GM21528 (cell line): ENCODE results near the gene PPM1D.
A peak's percentile ranks its signal among the peaks of the same experiment; 100 is the strongest.
"Not testable (repeated sequence)": the region's sequence is repeated elsewhere in the genome, so short reads cannot be mapped to it uniquely, and the experiment has no call there.

Experiments used
- ATAC-seq: cut with Tn5 transposase; IDR thresholded peaks from one replicate; pipeline ENCODE4 v1.9.1; 2021; ENCODE audit warnings: mild to moderate bottlenecking, moderate library complexity; ENCODE audit not compliant: unreplicated experiment, low FRiP score

PPM1D gene

GRCh38 chr17:60599620-60600489 lies at the start of gene PPM1D:
PPM1D (plus strand) TSS chr17:60600193; CDS start chr17:60600415, 222 bp downstream.
- peak; percentile 90 for ATAC-seq

DNA sequence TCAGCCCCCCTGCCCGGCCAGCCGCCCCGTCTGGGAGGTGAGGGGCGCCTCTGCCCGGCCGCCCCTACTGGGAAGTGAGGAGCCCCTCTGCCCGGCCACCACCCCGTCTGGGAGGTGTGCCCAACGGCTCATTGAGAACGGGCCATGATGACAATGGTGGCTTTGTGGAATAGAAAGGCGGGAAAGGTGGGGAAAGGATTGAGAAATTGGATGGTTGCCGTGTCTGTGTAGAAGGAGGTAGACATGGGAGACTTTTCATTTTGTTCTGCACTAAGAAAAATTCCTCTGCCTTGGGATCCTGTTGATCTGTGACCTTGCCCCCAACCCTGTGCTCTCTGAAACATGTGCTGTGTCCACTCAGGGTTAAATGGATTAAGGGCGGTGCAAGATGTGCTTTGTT lies 47.7 kb upstream of the PPM1D start:
- not testable (repeated sequence) for ATAC-seq

DNA sequence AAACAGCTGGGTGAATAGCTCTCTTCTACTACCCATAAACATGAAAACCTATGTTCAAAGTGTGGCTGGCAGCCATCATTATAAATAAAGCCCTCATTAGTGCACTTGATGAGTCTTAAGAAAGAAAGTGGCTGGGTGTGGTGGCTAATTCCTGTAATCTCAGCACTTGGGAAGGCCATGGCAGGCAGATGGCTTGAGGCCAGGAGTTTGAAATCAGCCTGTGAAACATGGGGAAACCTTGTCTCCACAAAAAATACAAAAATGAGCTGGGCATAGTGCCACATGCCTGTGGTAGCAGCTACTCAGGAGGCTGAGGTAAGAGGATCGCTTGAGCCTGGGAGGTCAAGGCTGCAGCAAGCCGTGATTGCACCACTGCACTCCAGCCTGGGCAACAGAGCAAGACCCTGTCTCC lies 45.6 kb upstream of the PPM1D start:
- ATAC-seq = no peak

GRCh38 chr17:60555786-60556185 lies 44.2 kb upstream of the PPM1D start:
- ATAC-seq = no peak

- no peak for ATAC-seq
Observed at GRCh38 chr17:60557805-60558204, 42.2 kb upstream of the PPM1D start.

GRCh38 chr17:60559659-60559994 lies 40.4 kb upstream of the PPM1D start:
- ATAC-seq = no peak

GRCh38 chr17:60559995-60560859 lies 39.8 kb upstream of the PPM1D start:
- no peak for ATAC-seq

DNA sequence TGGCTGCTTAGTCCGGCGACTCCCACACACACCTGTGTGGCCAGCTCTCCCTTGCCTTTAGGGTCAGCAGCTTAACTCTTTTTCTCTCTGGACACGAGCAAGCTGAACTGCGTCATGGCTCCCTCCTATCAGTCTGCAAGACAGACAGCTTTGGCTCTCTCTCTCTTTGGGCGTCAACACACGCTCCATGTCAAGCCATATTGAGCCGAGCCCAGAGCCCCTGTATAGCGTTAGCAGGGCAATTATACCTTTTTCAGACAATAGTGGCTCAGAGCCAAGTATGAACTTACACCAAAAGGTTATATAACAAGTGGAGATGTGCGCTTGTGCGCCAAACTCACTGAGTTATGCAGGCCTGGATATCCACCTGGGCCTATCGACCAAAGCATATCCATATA lies 39.1 kb upstream of the PPM1D start:
- no peak for ATAC-seq

DNA sequence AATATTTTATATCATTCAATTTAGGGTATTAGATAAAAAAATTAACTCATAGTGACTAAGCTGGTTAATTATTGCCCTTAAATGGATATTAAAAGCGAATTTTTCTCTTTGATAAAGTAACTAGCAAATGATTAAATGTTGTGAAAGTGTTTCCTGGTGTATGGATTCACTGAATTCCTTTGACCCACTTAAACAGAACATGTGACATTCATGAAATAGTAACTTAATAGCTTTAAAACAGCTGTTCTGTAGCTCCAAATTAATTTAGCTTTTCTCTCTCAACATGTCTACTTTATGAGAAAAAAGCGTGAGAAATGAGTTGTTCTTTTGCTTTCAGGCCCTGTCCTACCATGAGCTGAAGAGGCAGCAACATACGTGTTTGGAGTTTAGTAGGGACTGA lies 37.6 kb upstream of the PPM1D start:
- ATAC-seq = no peak

DNA sequence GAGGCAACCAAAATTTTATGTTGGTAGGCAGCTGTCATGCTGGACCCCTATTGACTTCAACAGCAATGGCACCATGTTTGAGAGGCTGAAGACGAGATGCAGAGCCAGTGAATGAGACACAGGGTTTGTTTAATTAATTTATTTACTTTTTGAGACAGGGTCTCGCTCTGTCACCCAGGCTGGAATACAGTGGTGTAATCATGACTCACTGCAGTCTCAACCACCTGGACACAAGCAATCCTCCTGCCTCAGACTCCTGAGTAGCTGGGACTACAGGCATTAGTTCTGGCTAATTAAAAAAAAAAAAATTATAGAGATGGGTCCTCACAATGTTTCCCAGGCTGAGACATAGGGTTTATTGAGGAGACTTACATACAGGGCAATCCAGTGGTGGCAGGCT lies 36.2 kb upstream of the PPM1D start:
- no peak for ATAC-seq

DNA sequence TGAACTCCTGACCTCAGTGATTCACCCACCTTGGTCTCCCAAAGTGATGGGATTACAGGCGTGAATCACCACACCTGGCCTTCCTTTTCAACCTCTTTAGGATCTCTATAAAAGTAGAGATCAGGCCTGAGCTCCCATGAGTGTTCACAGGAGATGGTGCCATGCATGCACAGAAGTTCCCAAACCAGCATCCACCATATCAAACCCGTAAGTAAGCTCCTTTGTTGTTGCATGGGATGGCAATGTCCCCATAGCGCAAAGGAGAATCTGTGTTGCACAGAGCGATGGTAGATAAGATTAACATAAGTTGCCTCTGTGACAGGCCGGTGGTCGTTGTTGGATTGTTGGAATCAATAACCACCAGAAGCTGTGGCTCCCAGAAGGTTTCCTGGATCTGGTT lies 34.8 kb upstream of the PPM1D start:
- ATAC-seq = no peak

DNA sequence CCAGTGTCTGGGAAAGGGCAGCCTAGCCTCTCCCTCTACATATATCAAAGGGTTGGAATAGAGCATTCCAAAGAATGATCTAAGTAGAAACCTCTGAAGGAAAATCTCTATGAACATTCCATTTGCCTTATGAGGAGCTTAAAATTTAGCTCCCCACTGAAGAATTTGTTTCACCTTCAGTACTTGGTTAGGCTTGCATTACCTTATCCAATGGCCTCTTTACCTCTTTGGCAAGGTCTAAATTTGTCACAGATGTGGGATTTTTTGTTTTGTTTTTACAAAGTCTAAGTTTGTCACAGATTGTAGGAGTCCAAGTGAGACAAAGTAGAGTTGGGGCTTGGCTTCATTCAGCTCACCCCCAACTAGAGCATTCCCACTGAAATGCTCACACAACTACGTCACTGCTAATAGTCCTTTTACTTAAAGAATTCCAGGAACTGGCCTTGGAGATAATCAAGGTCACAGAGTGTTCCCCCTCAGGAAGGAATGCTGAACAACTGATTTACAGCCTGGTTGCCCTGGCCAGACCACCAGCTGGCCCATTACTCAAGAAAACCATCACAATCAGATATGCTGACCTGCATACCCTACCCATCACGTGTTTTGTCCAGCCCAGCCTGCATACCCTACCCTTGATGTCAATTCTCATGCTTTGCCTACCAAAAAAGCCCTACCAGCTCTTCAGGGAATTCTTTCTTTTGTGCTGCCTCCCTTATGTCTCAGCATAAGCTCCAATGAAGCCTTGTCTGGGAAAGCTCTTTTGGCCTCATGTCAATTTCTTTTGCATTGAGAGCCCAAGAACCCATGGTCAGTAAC lies 26.5 kb upstream of the PPM1D start:
- no peak for ATAC-seq

GRCh38 chr17:60577147-60577915 lies 22.7 kb upstream of the PPM1D start:
- peak; percentile 68 for ATAC-seq

GRCh38 chr17:60579090-60579489 lies 20.9 kb upstream of the PPM1D start:
- no peak for ATAC-seq

DNA sequence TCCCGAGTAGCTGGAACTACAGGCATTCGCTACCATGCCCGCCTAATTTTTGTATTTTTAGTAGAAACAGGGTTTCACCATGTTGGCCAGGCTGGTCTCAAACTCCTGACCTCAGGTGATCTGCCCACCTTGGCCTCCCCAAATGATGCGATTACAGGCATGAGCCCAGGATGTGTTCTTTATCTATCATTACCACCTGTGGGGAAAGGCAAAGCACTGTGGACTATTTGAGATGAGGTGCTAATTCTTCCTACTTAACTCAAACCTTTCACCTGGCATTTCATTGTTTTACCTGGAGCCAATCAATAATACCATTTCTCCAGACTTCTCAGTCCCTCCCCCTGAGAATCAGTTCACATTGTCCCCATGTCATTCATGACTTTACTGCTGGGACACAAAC lies 20.4 kb upstream of the PPM1D start:
- ATAC-seq = no peak

DNA sequence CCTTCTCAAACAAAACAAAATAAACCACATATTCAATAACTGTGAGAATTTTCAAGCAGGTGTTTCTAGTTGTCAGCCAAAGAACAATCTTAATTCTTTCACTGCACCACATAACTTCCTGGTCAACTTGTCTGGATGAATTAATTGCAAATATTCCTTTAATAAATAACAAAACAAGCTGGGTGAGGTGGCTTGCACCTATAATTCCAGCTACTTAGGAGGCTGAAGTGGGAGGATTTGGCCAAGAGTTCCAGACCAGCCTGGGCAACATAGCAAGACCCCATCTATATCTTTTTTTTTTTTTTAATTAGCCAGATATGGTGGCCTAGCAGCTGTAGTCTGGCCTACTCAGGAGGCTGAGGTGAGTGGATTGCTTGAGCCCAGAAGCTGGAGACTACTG lies 17.0 kb upstream of the PPM1D start:
- no peak for ATAC-seq

- no peak for ATAC-seq
Observed at GRCh38 chr17:60585887-60586286, 14.1 kb upstream of the PPM1D start.

- no peak for ATAC-seq
Observed at GRCh38 chr17:60586288-60586974, 13.6 kb upstream of the PPM1D start.

- ATAC-seq = no peak
Observed at GRCh38 chr17:60590070-60590469, 9.9 kb upstream of the PPM1D start.

DNA sequence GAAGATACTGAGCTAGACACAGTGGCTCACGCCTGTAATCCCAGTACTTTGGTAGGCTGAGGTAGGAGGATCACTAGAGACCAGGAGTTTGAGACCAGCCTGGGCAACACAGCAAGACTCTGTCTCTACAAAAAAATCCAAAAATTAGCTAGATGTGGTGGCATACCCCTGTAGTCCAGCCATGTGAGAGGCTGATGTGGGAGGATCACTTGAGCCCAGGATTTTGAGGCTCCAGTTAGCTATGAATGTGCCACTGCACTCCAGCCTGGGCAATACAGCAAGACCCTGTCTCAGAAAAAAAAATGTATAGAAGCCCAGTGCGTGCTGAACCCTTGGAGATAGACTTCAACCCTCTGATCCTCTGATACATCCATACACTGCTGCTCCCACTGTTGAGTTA lies 7.2 kb upstream of the PPM1D start:
- no peak for ATAC-seq
